ENCODE results near the gene GEMIN5. TPM values are rescaled to one million over a fixed set of nuclear protein-coding genes. Genes with fewer than 3 reads are reported as not detected.

The GEMIN5 gene
- total and polyA plus RNA-seq, 2 experiments from 2014 or later: 18.3 to 46.7 TPM

- TF ChIP-seq, protein P1, sequence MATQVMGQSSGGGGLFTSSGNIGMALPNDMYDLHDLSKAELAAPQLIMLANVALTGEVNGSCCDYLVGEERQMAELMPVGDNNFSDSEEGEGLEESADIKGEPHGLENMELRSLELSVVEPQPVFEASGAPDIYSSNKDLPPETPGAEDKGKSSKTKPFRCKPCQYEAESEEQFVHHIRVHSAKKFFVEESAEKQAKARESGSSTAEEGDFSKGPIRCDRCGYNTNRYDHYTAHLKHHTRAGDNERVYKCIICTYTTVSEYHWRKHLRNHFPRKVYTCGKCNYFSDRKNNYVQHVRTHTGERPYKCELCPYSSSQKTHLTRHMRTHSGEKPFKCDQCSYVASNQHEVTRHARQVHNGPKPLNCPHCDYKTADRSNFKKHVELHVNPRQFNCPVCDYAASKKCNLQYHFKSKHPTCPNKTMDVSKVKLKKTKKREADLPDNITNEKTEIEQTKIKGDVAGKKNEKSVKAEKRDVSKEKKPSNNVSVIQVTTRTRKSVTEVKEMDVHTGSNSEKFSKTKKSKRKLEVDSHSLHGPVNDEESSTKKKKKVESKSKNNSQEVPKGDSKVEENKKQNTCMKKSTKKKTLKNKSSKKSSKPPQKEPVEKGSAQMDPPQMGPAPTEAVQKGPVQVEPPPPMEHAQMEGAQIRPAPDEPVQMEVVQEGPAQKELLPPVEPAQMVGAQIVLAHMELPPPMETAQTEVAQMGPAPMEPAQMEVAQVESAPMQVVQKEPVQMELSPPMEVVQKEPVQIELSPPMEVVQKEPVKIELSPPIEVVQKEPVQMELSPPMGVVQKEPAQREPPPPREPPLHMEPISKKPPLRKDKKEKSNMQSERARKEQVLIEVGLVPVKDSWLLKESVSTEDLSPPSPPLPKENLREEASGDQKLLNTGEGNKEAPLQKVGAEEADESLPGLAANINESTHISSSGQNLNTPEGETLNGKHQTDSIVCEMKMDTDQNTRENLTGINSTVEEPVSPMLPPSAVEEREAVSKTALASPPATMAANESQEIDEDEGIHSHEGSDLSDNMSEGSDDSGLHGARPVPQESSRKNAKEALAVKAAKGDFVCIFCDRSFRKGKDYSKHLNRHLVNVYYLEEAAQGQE (IDR thresholded peaks at IDR 0.05; ENCODE audit: unreplicated experiment): no peak
- TF ChIP-seq NANOG (IDR thresholded peaks at IDR 0.05; ENCODE audit: borderline replicate concordance) (no peak), EZH2phosphoT487 (IDR thresholded peaks at IDR 0.05; ENCODE audit: unreplicated experiment) (no peak), ZNF114 (CRISPR knock-in tag; IDR thresholded peaks at IDR 0.05) (no peak), JUNB (IDR thresholded peaks at IDR 0.05; ENCODE audit: unreplicated experiment) (no peak)
Observed at GRCh38 chr5:154899151-154899816, 38.7 kb downstream of the GEMIN5 start (continued).

GRCh38 chr5:154898210-154898609 is 39.8 kb downstream of the GEMIN5 start:
- H3K27ac ChIP-seq (ENCODE audit: low read depth): no peak overlapping the region
- DNase-seq (ENCODE audit: low spot score) (no peak), ATAC-seq (no peak)
- no peaks in the 10 kb centered on the region for H3K4me1 Mint-ChIP-seq
- H3K4me3 Mint-ChIP-seq: no peak overlapping the region
- H2AFZ ChIP-seq: no peak overlapping the region
- H3K79me2 ChIP-seq (replicated peaks; ENCODE audit: insufficient read depth): no peaks in the 10 kb centered on the region
- H3K27me3 Mint-ChIP-seq (ENCODE audit: insufficient read depth, low read depth, poor library complexity): no peaks in the 10 kb centered on the region
- no peak overlapping the region for H3K27ac Mint-ChIP-seq
- peaks cover 88% of the 10 kb centered on the region for H3K36me3 Mint-ChIP-seq (ENCODE audit: low read depth)
- H3K4me2 ChIP-seq: no peak overlapping the region
- no peaks in the 10 kb centered on the region for H3K27me3 ChIP-seq (ENCODE audit: insufficient read depth)
- H3K36me3 ChIP-seq (ENCODE audit: insufficient read depth): peaks cover 77% of the 10 kb centered on the region
- H3K4me3 ChIP-seq: no peak overlapping the region
- no peaks in the 10 kb centered on the region for H3K9me3 Mint-ChIP-seq
- H4K20me1 ChIP-seq (replicated peaks; ENCODE audit: insufficient read depth): no peaks in the 10 kb centered on the region; the same call in 1 of the 2 replicates
- H3K4me1 ChIP-seq (ENCODE audit: insufficient read depth): no peaks in the 10 kb centered on the region
- H3F3A ChIP-seq (replicated peaks; ENCODE audit: low read depth): no peaks in the 10 kb centered on the region
- H3K9me2 ChIP-seq (ENCODE audit: insufficient read depth): no peaks in the 10 kb centered on the region
- TF ChIP-seq, protein P2, sequence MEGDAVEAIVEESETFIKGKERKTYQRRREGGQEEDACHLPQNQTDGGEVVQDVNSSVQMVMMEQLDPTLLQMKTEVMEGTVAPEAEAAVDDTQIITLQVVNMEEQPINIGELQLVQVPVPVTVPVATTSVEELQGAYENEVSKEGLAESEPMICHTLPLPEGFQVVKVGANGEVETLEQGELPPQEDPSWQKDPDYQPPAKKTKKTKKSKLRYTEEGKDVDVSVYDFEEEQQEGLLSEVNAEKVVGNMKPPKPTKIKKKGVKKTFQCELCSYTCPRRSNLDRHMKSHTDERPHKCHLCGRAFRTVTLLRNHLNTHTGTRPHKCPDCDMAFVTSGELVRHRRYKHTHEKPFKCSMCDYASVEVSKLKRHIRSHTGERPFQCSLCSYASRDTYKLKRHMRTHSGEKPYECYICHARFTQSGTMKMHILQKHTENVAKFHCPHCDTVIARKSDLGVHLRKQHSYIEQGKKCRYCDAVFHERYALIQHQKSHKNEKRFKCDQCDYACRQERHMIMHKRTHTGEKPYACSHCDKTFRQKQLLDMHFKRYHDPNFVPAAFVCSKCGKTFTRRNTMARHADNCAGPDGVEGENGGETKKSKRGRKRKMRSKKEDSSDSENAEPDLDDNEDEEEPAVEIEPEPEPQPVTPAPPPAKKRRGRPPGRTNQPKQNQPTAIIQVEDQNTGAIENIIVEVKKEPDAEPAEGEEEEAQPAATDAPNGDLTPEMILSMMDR (conservative IDR thresholded peaks at IDR 0.05; ENCODE audit: low read depth in 2 of 2): no peak
- TF ChIP-seq NANOG (IDR thresholded peaks at IDR 0.05; ENCODE audit: borderline replicate concordance): no peak
- no peak for TF ChIP-seq JUNB (IDR thresholded peaks at IDR 0.05; ENCODE audit: unreplicated experiment)
- TF ChIP-seq ZNF114 (CRISPR knock-in tag; IDR thresholded peaks at IDR 0.05): no peak
- TF ChIP-seq, protein P1 (IDR thresholded peaks at IDR 0.05; ENCODE audit: unreplicated experiment): no peak
- no peak for TF ChIP-seq CREB1 (CRISPR knock-in tag; IDR thresholded peaks at IDR 0.05; ENCODE audit: low read depth)
- no peak for TF ChIP-seq ZNF462 (CRISPR knock-in tag; IDR thresholded peaks at IDR 0.05)
- TF ChIP-seq EZH2phosphoT487 (IDR thresholded peaks at IDR 0.05; ENCODE audit: unreplicated experiment): no peak

Data from GM23338 (cell line).